Measurements from ENCODE around the gene CHMP5.
A peak's percentile ranks its signal among the peaks of the same experiment; 100 is the strongest.

CHMP5 gene

GRCh38 chr9:33288235-33288634 lies 23.4 kb downstream of the CHMP5 start:
- Histone ChIP-seq H3K27me3 (ENCODE audit: insufficient read depth, low read length) (no peaks in the 10 kb centered on the region), H3K9me3 (ENCODE audit: insufficient read depth, low read depth, low read length) (no peaks in the 10 kb centered on the region), H3K36me3 (ENCODE audit: insufficient read depth, low read depth, low read length) (peaks cover 13% of the 10 kb centered on the region), H3K4me3 (ENCODE audit: low read length) (no peak overlapping the region), H3K9ac (ENCODE audit: low read depth, low read length) (no peak overlapping the region), H3K4me1 (ENCODE audit: insufficient read depth, low read length) (no peaks in the 10 kb centered on the region), H3K27ac (ENCODE audit: low read length) (no peak overlapping the region)

- Histone ChIP-seq H3K4me1 (ENCODE audit: insufficient read depth, low read length) (no peaks in the 10 kb centered on the region), H3K27me3 (ENCODE audit: insufficient read depth, low read length) (no peaks in the 10 kb centered on the region), H3K9me3 (ENCODE audit: insufficient read depth, low read depth, low read length) (no peaks in the 10 kb centered on the region), H3K36me3 (ENCODE audit: insufficient read depth, low read depth, low read length) (peaks cover 19% of the 10 kb centered on the region), H3K27ac (ENCODE audit: low read length) (peak overlapping the region; percentile 31), H3K9ac (ENCODE audit: low read depth, low read length) (peak overlapping the region; percentile 99; the same call in 1 of the 2 replicates), H3K4me3 (ENCODE audit: low read length) (no peak overlapping the region)
Observed at GRCh38 chr9:33288828-33289483, 24.1 kb downstream of the CHMP5 start.

- H3K27ac ChIP-seq (ENCODE audit: low read length) = peak overlapping the region; percentile 90
- H3K36me3 ChIP-seq (ENCODE audit: insufficient read depth, low read depth, low read length) = peaks cover 25% of the 10 kb centered on the region
- no peaks in the 10 kb centered on the region for H3K9me3 ChIP-seq (ENCODE audit: insufficient read depth, low read depth, low read length)
- H3K4me1 ChIP-seq (ENCODE audit: insufficient read depth, low read length) = no peaks in the 10 kb centered on the region
- H3K9ac ChIP-seq (ENCODE audit: low read depth, low read length) = peak overlapping the region; percentile 99; the same call in 1 of the 2 replicates
- no peaks in the 10 kb centered on the region for H3K27me3 ChIP-seq (ENCODE audit: insufficient read depth, low read length)
- peak overlapping the region; percentile 97; the same call in 1 of the 2 replicates for H3K4me3 ChIP-seq (ENCODE audit: low read length)
Observed at GRCh38 chr9:33289496-33289895, 24.6 kb downstream of the CHMP5 start.

GRCh38 chr9:33289936-33290246 lies 25.0 kb downstream of the CHMP5 start:
- no peaks in the 10 kb centered on the region for H3K4me1 ChIP-seq (ENCODE audit: insufficient read depth, low read length)

GRCh38 chr9:33290247-33291030 lies 25.6 kb downstream of the CHMP5 start, which contains the start of gene NFX1:
Gene NFX1, plus strand, starts transcription at chr9:33290516. Its CDS starts 57 bp downstream, at chr9:33290573.
- H3K36me3 ChIP-seq (ENCODE audit: insufficient read depth, low read depth, low read length) = peaks cover 34% of the 10 kb centered on the region
- peak within 1 kb of the TSS; percentile 99 for H3K9ac ChIP-seq (ENCODE audit: low read depth, low read length)
- H3K27me3 ChIP-seq (ENCODE audit: insufficient read depth, low read length) = no peaks in the 10 kb centered on the region
- no peaks in the 10 kb centered on the region for H3K9me3 ChIP-seq (ENCODE audit: insufficient read depth, low read depth, low read length)
- H3K4me1 ChIP-seq (ENCODE audit: insufficient read depth, low read length) = no peaks in the 10 kb centered on the region
- H3K4me3 ChIP-seq (ENCODE audit: low read length) = peak within 1 kb of the TSS; percentile 97
- H3K27ac ChIP-seq (ENCODE audit: low read length) = peak within 1 kb of the TSS; percentile 90

More at GRCh38 chr9:33289936-33290246, 25.0 kb downstream of the CHMP5 start:
- peaks cover 28% of the 10 kb centered on the region for H3K36me3 ChIP-seq (ENCODE audit: insufficient read depth, low read depth, low read length)
- no peaks in the 10 kb centered on the region for H3K9me3 ChIP-seq (ENCODE audit: insufficient read depth, low read depth, low read length)
- peak overlapping the region; percentile 99 for H3K9ac ChIP-seq (ENCODE audit: low read depth, low read length)
- H3K27ac ChIP-seq (ENCODE audit: low read length) = peak overlapping the region; percentile 90
- peak overlapping the region; percentile 97 for H3K4me3 ChIP-seq (ENCODE audit: low read length)
- no peaks in the 10 kb centered on the region for H3K27me3 ChIP-seq (ENCODE audit: insufficient read depth, low read length)

DNA sequence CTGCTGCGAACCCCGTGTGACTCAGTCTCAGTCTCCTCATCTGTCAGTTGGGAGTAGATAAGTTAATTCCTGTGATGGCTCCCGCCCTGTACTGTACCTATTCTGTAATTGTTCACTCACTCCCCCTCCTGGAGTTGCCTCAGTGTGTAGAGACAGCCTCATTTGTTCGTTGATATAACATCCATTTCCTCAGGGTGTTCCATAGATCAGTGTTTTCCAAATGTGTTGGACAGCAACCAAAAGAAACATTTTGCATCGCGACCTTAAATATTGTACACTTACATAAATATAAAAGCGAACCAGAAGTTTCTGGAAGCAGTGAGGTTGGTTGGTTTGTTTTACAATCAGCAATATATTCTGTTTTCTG lies 26.2 kb downstream of the CHMP5 start:
- Histone ChIP-seq H3K27me3 (ENCODE audit: insufficient read depth, low read length) (no peaks in the 10 kb centered on the region), H3K27ac (ENCODE audit: low read length) (peak overlapping the region; percentile 90), H3K9ac (ENCODE audit: low read depth, low read length) (peak overlapping the region; percentile 99; the same call in 1 of the 2 replicates), H3K4me3 (ENCODE audit: low read length) (peak overlapping the region; percentile 97), H3K36me3 (ENCODE audit: insufficient read depth, low read depth, low read length) (peaks cover 40% of the 10 kb centered on the region), H3K4me1 (ENCODE audit: insufficient read depth, low read length) (no peaks in the 10 kb centered on the region), H3K9me3 (ENCODE audit: insufficient read depth, low read depth, low read length) (no peaks in the 10 kb centered on the region)

DNA sequence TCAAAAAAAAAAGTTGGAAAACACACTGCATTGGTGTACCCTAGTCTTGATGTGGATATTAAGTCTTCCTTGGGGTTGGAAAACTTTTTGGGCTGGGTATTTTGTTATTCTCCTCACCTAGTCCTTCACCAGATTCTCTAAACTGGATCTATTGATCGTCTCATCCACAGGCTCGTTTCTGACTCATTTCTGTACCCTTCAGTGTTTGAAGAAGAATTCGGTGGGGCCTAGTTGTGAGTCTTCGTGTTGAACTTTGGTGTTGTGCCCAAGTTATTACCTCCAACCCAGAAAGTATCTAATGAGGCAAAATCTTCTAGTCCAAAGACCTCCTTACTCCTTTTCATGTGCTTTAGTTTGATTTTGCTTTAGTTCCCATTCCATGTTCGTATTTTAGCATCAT lies 27.1 kb downstream of the CHMP5 start:
- peaks cover 49% of the 10 kb centered on the region for H3K36me3 ChIP-seq (ENCODE audit: insufficient read depth, low read depth, low read length)
- H3K4me1 ChIP-seq (ENCODE audit: insufficient read depth, low read length) = no peaks in the 10 kb centered on the region
- no peaks in the 10 kb centered on the region for H3K27me3 ChIP-seq (ENCODE audit: insufficient read depth, low read length)
- H3K27ac ChIP-seq (ENCODE audit: low read length) = no peak overlapping the region
- H3K4me3 ChIP-seq (ENCODE audit: low read length) = no peak overlapping the region
- no peaks in the 10 kb centered on the region for H3K9me3 ChIP-seq (ENCODE audit: insufficient read depth, low read depth, low read length)
- no peak overlapping the region for H3K9ac ChIP-seq (ENCODE audit: low read depth, low read length)

- no peak overlapping the region for H3K9ac ChIP-seq (ENCODE audit: low read depth, low read length)
- no peaks in the 10 kb centered on the region for H3K9me3 ChIP-seq (ENCODE audit: insufficient read depth, low read depth, low read length)
- no peaks in the 10 kb centered on the region for H3K4me1 ChIP-seq (ENCODE audit: insufficient read depth, low read length)
- H3K27ac ChIP-seq (ENCODE audit: low read length) = no peak overlapping the region
- H3K36me3 ChIP-seq (ENCODE audit: insufficient read depth, low read depth, low read length) = peaks cover 67% of the 10 kb centered on the region
- no peak overlapping the region for H3K4me3 ChIP-seq (ENCODE audit: low read length)
- H3K27me3 ChIP-seq (ENCODE audit: insufficient read depth, low read length) = no peaks in the 10 kb centered on the region
Observed at GRCh38 chr9:33293782-33294181, 28.9 kb downstream of the CHMP5 start.

DNA sequence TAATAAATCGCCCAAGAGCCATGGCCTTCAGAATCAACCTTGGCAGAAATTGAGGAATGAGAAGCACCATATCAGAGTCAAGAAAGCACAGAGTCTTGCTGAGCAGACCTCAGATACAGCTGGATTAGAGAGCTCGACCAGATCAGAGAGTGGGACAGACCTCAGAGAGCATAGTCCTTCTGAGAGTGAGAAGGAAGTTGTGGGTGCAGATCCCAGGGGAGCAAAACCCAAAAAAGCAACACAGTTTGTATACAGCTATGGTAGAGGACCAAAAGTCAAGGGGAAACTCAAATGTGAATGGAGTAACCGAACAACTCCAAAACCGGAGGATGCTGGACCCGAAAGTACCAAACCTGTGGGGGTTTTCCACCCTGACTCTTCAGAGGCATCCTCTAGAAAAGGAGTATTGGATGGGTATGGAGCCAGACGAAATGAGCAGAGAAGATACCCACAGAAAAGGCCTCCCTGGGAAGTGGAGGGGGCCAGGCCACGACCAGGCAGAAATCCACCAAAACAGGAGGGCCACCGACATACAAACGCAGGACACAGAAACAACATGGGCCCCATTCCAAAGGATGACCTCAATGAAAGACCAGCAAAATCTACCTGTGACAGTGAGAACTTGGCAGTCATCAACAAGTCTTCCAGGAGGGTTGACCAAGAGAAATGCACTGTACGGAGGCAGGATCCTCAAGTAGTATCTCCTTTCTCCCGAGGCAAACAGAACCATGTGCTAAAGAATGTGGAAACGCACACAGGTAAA lies 30.0 kb downstream of the CHMP5 start:
- Histone ChIP-seq H3K4me3 (ENCODE audit: low read length) (no peak overlapping the region), H3K27ac (ENCODE audit: low read length) (no peak overlapping the region), H3K9ac (ENCODE audit: low read depth, low read length) (no peak overlapping the region)

GRCh38 chr9:33295571-33295970 lies 30.7 kb downstream of the CHMP5 start:
- Histone ChIP-seq H3K9ac (ENCODE audit: low read depth, low read length) (no peak overlapping the region), H3K27ac (ENCODE audit: low read length) (no peak overlapping the region), H3K4me1 (ENCODE audit: insufficient read depth, low read length) (no peaks in the 10 kb centered on the region), H3K36me3 (ENCODE audit: insufficient read depth, low read depth, low read length) (peaks cover 84% of the 10 kb centered on the region), H3K27me3 (ENCODE audit: insufficient read depth, low read length) (no peaks in the 10 kb centered on the region), H3K9me3 (ENCODE audit: insufficient read depth, low read depth, low read length) (no peaks in the 10 kb centered on the region), H3K4me3 (ENCODE audit: low read length) (no peak overlapping the region)

More for the DNA sequence above, 30.0 kb downstream of the CHMP5 start:
- Histone ChIP-seq H3K9me3 (ENCODE audit: insufficient read depth, low read depth, low read length) (no peaks in the 10 kb centered on the region), H3K36me3 (ENCODE audit: insufficient read depth, low read depth, low read length) (peaks cover 78% of the 10 kb centered on the region), H3K27me3 (ENCODE audit: insufficient read depth, low read length) (no peaks in the 10 kb centered on the region), H3K4me1 (ENCODE audit: insufficient read depth, low read length) (no peaks in the 10 kb centered on the region)

GRCh38 chr9:33297432-33297831 lies 32.6 kb downstream of the CHMP5 start:
- Histone ChIP-seq H3K36me3 (ENCODE audit: insufficient read depth, low read depth, low read length) (peaks cover 98% of the 10 kb centered on the region), H3K4me1 (ENCODE audit: insufficient read depth, low read length) (no peaks in the 10 kb centered on the region), H3K27ac (ENCODE audit: low read length) (no peak overlapping the region)

More at GRCh38 chr9:33297432-33297831, 32.6 kb downstream of the CHMP5 start:
- Histone ChIP-seq H3K27me3 (ENCODE audit: insufficient read depth, low read length) (no peaks in the 10 kb centered on the region), H3K9me3 (ENCODE audit: insufficient read depth, low read depth, low read length) (no peaks in the 10 kb centered on the region), H3K4me3 (ENCODE audit: low read length) (no peak overlapping the region), H3K9ac (ENCODE audit: low read depth, low read length) (no peak overlapping the region)

Measured in iPS-20b (cell line).